DMS 273 treated with DMSO at 0.1 percent for 48 hours (cell line): Measurements from ENCODE around the gene TRIOBP.
"Not testable (repeated sequence)": the region's sequence is repeated elsewhere in the genome, so short reads cannot be mapped to it uniquely, and the experiment has no call there.

Source experiments
- DNase-seq: peaks from one replicate; lab custom pipeline; 2025; lab: John Stamatoyannopoulos, UW

Gene TRIOBP

GRCh38 chr22:37690407-37690806 lies 6.4 kb upstream of the TRIOBP start:
- DNase-seq = no peak

- no peak for DNase-seq
These were observed 5.8 kb upstream of the TRIOBP start for GRCh38 chr22:37690901-37691504.

DNA sequence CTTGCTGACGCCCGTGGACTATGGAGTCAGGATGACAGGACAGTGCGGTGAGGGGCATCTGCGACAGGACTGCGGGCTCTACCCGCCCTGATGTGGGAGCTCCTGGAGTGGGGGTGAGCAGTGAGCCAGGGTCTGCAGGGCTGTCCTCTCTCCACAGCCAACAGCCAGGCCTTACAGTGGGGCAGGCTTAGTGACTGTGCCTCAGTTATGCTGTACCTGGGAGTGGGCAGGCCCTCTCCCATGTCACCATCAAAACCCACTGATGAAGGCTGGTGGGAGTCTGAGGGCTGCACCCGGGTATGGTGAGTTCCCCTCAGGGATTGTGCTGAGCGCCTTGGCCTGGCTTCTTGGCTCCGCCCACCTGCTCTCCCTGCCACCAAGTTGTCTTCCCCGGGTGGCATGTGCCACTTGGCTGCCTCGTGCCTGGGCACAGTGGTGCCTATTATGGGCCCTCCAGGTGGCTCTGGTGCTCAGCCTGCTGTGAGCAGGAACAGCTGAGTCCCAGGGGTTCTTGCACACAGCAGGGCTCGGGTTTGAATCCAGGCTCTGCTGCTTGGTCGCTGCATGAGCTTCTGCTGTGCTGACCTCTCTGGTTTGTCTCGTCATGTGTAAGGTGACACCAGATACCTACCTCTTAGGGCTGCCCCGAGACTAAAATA lies 4.1 kb upstream of the TRIOBP start:
- DNase-seq = no peak

DNA sequence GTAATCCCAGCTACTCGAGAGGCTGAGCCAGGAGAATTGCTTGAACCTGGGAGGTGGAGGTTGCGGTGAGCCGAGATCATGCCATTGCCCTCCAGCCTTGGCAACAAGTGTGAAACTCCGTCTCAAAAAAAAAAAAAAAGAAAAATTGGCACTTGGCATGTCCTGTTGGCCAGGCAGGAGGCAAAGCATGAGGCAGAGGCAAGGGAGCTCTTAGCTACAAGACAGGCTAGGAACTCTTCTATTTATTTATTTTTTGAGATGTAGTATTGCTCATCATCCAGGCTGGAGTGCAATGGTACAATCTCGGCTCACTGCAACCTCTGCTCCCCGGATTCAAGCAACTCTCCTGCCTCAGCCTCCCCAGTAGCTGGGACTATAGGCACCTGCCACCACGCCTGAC lies 2.7 kb upstream of the TRIOBP start:
- not testable (repeated sequence) for DNase-seq

GRCh38 chr22:37696260-37696656 lies 590 bp upstream of the TRIOBP start:
- DNase-seq = not testable (repeated sequence)

- DNase-seq = no peak
These were observed 639 bp downstream of the TRIOBP start for GRCh38 chr22:37697538-37697835.

- no peak for DNase-seq
These were observed 4.4 kb downstream of the TRIOBP start for GRCh38 chr22:37701141-37701786.

GRCh38 chr22:37703906-37704305 lies 7.1 kb downstream of the TRIOBP start:
- no peak for DNase-seq

DNA sequence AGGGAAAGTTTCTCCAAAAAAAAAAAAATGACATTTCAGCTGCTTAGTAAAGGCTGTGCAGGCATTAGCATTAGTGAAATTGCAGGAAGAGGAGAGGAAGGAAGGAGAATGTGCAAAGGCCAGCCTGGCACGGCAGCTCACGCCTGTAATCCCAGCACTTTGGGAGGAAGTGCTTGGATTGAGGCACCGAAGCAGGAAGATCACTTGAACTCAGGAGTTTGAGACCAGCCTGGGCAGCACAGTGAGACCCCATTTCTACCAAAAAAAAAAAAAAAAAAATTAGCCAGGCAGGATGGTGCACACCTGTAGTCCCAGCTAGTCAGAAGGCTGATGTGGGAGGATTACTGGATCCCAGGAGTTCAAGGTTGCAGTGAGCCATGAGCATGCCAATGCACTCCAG lies 7.8 kb downstream of the TRIOBP start:
- DNase-seq = no peak

- DNase-seq = no peak
These were observed 8.4 kb downstream of the TRIOBP start for GRCh38 chr22:37705205-37705604.

DNA sequence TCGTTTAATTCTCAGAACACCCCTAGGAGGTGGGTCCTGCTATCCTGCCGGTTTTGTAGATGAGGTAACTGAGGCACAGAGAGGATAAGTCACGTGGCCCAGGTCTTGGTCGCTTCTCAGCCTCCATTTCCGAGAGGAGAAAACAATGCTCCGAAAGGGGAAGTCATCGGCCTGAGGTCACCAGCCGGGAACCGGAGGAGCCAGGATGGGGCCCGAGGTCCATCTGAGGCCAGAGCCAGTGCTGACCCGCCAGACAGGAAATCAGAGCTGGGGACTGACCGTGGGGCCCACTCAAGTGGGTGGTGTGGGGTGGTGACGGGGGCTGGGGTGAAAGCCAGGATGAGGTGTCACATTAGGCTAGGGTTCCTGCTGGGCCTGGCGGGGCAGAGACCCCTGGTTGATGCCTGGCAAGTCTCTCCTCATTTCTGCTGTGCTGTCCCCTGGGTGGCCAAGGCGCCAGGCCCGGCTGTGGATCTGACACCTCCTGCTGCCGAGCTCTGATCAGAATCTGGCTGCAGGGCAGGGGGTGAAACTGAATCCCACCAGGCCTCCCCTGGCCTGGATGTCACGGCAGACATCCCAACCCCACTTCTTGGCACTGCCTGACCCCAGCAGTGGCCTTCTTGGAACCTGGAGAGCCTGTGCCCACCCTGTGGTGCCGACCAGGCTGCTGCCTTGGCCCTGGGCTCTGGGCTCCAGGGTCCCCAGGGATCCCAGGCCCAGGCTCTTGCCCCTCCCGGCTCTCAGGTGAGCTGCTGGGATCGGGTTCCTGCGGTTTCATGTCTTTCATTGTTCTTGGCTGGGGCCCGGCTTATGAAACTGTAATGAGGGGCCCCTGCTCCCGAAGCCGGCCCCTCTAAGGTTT lies 12.0 kb downstream of the TRIOBP start:
- DNase-seq = no peak

DNA sequence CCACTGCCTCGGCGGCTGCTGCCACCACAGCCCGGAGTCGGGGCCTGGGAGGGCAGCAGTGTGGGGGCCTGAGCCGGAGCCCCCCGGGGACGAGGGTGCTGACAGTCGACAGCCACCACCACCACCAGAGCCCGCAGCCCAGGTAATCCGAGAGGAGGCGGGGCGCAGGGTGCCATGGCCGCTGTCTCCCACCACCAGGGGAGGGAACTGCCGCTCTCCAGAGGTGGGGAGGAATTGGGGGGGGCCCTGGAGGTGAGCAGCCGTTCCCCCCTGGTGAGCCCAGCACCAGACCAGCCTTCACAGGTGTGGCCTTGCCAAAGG lies 12.6 kb downstream of the TRIOBP start:
- no peak for DNase-seq

- no peak for DNase-seq
These were observed 13.8 kb downstream of the TRIOBP start for GRCh38 chr22:37710675-37711074.

DNA sequence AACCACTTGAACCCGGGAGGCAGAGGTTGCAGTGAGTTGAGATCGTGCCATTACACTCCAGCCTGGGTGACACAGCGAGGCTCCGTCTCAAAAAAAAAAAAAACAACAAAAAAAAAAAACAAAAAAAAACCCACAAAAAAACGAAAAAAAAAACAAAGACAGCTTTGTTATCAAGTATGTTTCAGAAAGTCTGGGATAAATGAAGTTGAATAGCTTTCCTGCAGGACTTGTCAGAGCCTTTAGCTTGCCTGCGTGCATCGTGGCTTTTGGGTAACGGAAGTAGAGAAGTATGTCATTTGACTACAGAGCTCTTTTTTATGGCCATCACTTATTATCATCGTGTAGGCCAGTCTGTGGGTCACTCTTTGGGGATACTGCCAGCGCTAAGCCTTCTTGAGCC lies 14.6 kb downstream of the TRIOBP start:
- DNase-seq = no peak

DNA sequence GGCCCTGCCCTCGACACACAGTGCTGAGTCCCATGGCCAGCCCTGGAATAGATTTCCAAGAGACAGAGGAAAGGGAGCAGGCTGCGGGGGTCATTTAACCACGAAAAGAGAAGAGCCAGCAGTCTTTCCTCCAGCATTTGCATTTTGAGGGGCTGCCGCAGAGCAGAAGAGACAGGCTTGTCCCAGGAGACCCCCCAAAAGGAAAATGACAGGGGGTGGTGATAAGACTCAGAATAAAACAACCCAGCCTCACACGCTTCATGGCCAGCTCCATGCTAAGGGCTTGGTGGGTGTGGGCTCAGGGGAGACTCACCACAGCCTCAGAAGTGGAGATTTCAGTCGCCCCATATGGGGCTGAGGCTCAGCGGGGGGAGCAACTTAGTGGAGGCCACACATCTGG lies 16.9 kb downstream of the TRIOBP start:
- DNase-seq = no peak

GRCh38 chr22:37714634-37715033 lies 17.8 kb downstream of the TRIOBP start:
- DNase-seq = no peak

DNA sequence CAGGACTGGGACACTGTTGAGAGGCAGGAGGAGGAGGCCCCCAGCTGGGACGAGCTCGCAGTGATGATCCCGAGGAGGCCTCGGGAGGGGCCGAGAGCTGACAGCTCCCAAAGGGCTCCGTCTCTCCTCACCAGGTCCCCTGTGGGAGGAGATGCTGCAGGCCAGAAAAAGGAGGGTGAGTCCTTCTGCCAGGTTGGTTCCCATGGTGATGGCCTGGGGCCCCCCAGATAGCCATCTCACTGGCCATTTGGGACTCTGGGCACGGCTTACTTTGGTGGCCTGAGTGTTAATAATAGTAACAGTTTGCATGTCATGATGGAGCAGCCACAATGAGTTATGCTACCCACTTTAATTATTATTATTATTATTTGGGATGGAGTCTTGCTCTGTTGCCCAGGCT lies 18.9 kb downstream of the TRIOBP start:
- no peak for DNase-seq

- DNase-seq = no peak
These were observed 19.9 kb downstream of the TRIOBP start for GRCh38 chr22:37716708-37717107.

GRCh38 chr22:37717235-37717634 lies 20.4 kb downstream of the TRIOBP start:
- DNase-seq = not testable (repeated sequence)

GRCh38 chr22:37717746-37718305 lies 21.0 kb downstream of the TRIOBP start:
- DNase-seq = not testable (repeated sequence)

GRCh38 chr22:37725551-37726240 lies 28.8 kb downstream of the TRIOBP start:
- no peak for DNase-seq
